Stomach (tissue), 9 donors: Measurements from ENCODE around the gene BRI3. TPM values are rescaled to one million over a fixed set of nuclear protein-coding genes. Genes with fewer than 3 reads are reported as not detected.

Source experiments
- DNase-seq, 2 donors: peaks; one replicate each; pipeline versions ENCODE4 v3.0.0 to v3.0.0-alpha.2; 2013 to 2019
- H3K27ac ChIP-seq, 5 donors: fragments of 200-600 bp in 4 of 5; sonication (generic) in 4 of 5; one replicate each; pipeline ENCODE4 v1.5.1; 2013 to 2019; ENCODE audit warnings: mild to moderate bottlenecking in 1 of 5, moderate library complexity in 1 of 5
- H3K27me3 ChIP-seq, 3 donors: fragments of 200-600 bp; sonication (generic); one replicate each; pipeline ENCODE4 v1.5.1; 2017 to 2019; ENCODE audit warnings: mixed run types in 1 of 3
- H3K36me3 ChIP-seq, 4 donors: fragments of 200-600 bp; sonication (generic); 1 replicate in 3 of 4; 2 replicates in 1 of 4; pipeline ENCODE4 v1.5.1; 2016 to 2019
- H3K4me1 ChIP-seq, 4 donors: fragments of 200-600 bp; sonication (generic); one replicate each; pipeline ENCODE4 v1.5.1; 2016 to 2019
- H3K4me3 ChIP-seq, 4 donors: fragments of 200-600 bp; sonication (generic) in 3 of 4; one replicate each; pipeline ENCODE4 v1.5.1; 2016 to 2019; ENCODE audit warnings: mild to moderate bottlenecking in 1 of 4
- H3K9me3 ChIP-seq, 4 donors: fragments of 200-600 bp; sonication (generic); one replicate each; pipeline ENCODE4 v1.5.1; 2016 to 2019
- CTCF ChIP-seq, 7 experiments: fragments of 450-650 bp in 4 of 7; fragments of 200-600 bp in 3 of 7; sonication (generic) in 3 of 7; IDR thresholded peaks; one replicate each; pipeline ENCODE4 v1.5.1; 2016 to 2019; ENCODE audit warnings: antibody characterized with exemption in 7 of 7, control low read depth in 2 of 7, mild to moderate bottlenecking in 1 of 7
- EP300 ChIP-seq: sonication (generic); formaldehyde crosslinking; IDR thresholded peaks from one replicate; pipeline ENCODE4 v1.6.1; 2017; ENCODE audit warnings: antibody characterized with exemption
- POLR2A ChIP-seq, 4 donors: fragments of 450-650 bp; IDR thresholded peaks; one replicate each; pipeline ENCODE4 v1.6.1; 2016; ENCODE audit warnings: antibody characterized with exemption in 4 of 4, control low read depth in 2 of 4, mild to moderate bottlenecking in 1 of 4, moderate library complexity in 1 of 4
- POLR2AphosphoS5 ChIP-seq, 3 donors: sonication (generic); formaldehyde crosslinking; IDR thresholded peaks; one replicate each; pipeline ENCODE4 v1.6.1; 2016; ENCODE audit warnings: antibody characterized with exemption in 3 of 3
- WGBS, 5 donors: extraction: QIAGEN DNeasy Blood & Tissue Kit in 3 of 5; methylation state at CpG; one replicate each; pipeline versions ENCODE4 v1.1.5 to v1.1.7; 2013 to 2018; 5-methylcytosine and 5-hydroxymethylcytosine counted together
- intact Hi-C: fragments of 100-400 bp; cut with DNase I; formaldehyde crosslinking; loops from one replicate; pipeline ENCODE4 v1.15.1; 2023; ENCODE audit warnings: low total_unique reads
- polyA plus RNA-seq, 3 donors: library from polyadenylated mRNA; stranded (reverse); fragments of 200-250 nt; gene quantifications; one replicate each; pipeline ENCODE4 v1.2.3, GENCODE V29; 2013
- total RNA-seq, 5 donors: library from RNA; depleted of rRNA; stranded (reverse); fragments of >200 nt; gene quantifications; one replicate each; pipeline versions ENCODE4 v1.1.0 to v1.2.3, GENCODE V29; 2014 to 2016
- donor health status: healthy with polysubstance abuse.
- donor health status: Bipolar disorder and iron deficiency.
- donor health status: healthy.

Gene BRI3
- total and polyA plus RNA-seq, 8 donors = 25.9 to 411 (median 92.8) TPM; not detected in 1

GRCh38 chr7:98321301-98321700, 39.8 kb downstream of the BRI3 start:
- DNase-seq = peak; percentile 31 to 60
- intact Hi-C loops = no loop called here
- 28 to 51% (median 38%) methylated on average over 9 to 10 of the region's 10 CpGs for WGBS, 5 donors
- Histone ChIP-seq H3K27me3 (peaks cover 0 to 14% (median 0%) of the 10 kb centered on the region in 3 donors), H3K4me3 (no peak overlapping the region), H3K9me3 (no peaks in the 10 kb centered on the region), H3K36me3 (peaks cover 0 to 25% (median 10%) of the 10 kb centered on the region in 4 donors), H3K4me1 (peaks cover 0 to 29% (median 28%) of the 10 kb centered on the region in 4 donors), H3K27ac (no peak overlapping the region)
- TF ChIP-seq POLR2A (IDR thresholded peaks at IDR 0.05) = no peak

GRCh38 chr7:98322331-98323270, 41.1 kb downstream of the BRI3 start:
- Histone ChIP-seq H3K27ac (peak overlapping the region in 3 of 5 donors; percentile 2 to 19 (median 14)), H3K4me3 (no peak overlapping the region), H3K4me1 (peaks cover 0 to 29% (median 28%) of the 10 kb centered on the region in 4 donors), H3K36me3 (peaks cover 0 to 12% (median 2%) of the 10 kb centered on the region in 4 donors), H3K9me3 (no peaks in the 10 kb centered on the region), H3K27me3 (peaks cover 0 to 14% (median 0%) of the 10 kb centered on the region in 3 donors)
- peak in 1 of 2 donors; percentile 66 for DNase-seq
- intact Hi-C loops = no loop called here
- 47 to 67% (median 56%) methylated on average over 23 to 24 of the region's 24 CpGs for WGBS, 5 donors
- TF ChIP-seq POLR2AphosphoS5 (IDR thresholded peaks at IDR 0.05) (no peak), POLR2A (IDR thresholded peaks at IDR 0.05) (no peak), EP300 (no peak), CTCF (IDR thresholded peaks at IDR 0.05) (peak in 1 of 7 experiments; percentile 4)

GRCh38 chr7:98323597-98324322, 42.3 kb downstream of the BRI3 start:
- WGBS, 5 donors = 55 to 77% (median 68%) methylated on average over 28 of the region's 28 CpGs
- H3K4me1 ChIP-seq = peaks cover 0 to 29% (median 28%) of the 10 kb centered on the region in 4 donors
- H3K27ac ChIP-seq = no peak overlapping the region
- peaks cover 0 to 14% (median 0%) of the 10 kb centered on the region in 3 donors for H3K27me3 ChIP-seq
- peak in 1 of 2 donors; percentile 36 for DNase-seq
- H3K9me3 ChIP-seq = no peaks in the 10 kb centered on the region
- no peak for TF ChIP-seq POLR2A (IDR thresholded peaks at IDR 0.05)
- TF ChIP-seq CTCF (IDR thresholded peaks at IDR 0.05) = no peak
- no peak for TF ChIP-seq POLR2AphosphoS5 (IDR thresholded peaks at IDR 0.05)
- TF ChIP-seq EP300 = no peak
- H3K4me3 ChIP-seq = peak overlapping the region in 1 of 4 donors; percentile 5
- peaks cover 0 to 10% (median 2%) of the 10 kb centered on the region in 4 donors for H3K36me3 ChIP-seq
- intact Hi-C loops = no loop called here

DNA sequence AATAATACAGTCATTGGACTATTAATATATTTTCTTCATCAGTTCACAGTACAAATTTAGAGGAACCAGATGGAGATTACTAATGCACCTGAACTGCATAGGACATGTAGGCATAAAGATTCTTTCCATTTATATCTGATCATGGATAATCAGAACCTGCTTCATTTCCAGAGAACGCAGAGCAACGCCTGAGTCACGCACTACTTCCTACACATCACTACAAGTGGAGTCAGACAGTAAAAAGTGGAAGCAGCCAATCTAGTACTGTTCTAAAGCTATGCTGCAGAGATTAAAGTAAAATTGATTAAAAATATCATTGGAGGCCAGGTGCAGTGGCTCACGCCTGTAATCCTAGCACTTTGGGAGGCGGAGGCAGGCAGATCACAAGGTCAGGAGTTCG, 43.3 kb downstream of the BRI3 start:
- Histone ChIP-seq H3K4me3 (no peak overlapping the region), H3K27me3 (peaks cover 0 to 14% (median 0%) of the 10 kb centered on the region in 3 donors), H3K36me3 (peaks cover 0 to under 1% (median 0%) of the 10 kb centered on the region in 4 donors), H3K4me1 (peaks cover 0 to 31% (median 29%) of the 10 kb centered on the region in 4 donors), H3K9me3 (no peaks in the 10 kb centered on the region), H3K27ac (no peak overlapping the region)
- WGBS, 5 donors = 92 to 94% (median 93%) methylated on average over 6 of the region's 6 CpGs
- TF ChIP-seq CTCF (IDR thresholded peaks at IDR 0.05) (no peak), POLR2AphosphoS5 (IDR thresholded peaks at IDR 0.05) (no peak), EP300 (no peak), POLR2A (IDR thresholded peaks at IDR 0.05) (no peak)
- intact Hi-C loops = no loop called here
- no peak for DNase-seq
